BLaER1 treated with 17β-estradiol and CSF1 and Interleukin-3, amounts not matched to agents 10 nM and 100 nM (cell line): Measurements from ENCODE around the gene MAOA.
A peak's percentile ranks its signal among the peaks of the same experiment; 100 is the strongest.
"Not testable (repeated sequence)": the region's sequence is repeated elsewhere in the genome, so short reads cannot be mapped to it uniquely, and the experiment has no call there.

ENCODE experiments used
- H3K27ac ChIP-seq, 11 experiments: shearing (Covaris generic); formaldehyde crosslinking; 2 replicates each; pipeline ENCODE4 v1.8.1; 2022
- H3K27me3 ChIP-seq, 11 experiments: shearing (Covaris generic); formaldehyde crosslinking; 2 replicates each; pipeline ENCODE4 v1.8.1; 2022
- H3K36me3 ChIP-seq, 11 experiments: shearing (Covaris generic); formaldehyde crosslinking; 2 replicates each; pipeline ENCODE4 v1.8.1; 2022
- H3K4me1 ChIP-seq, 10 experiments: shearing (Covaris generic); formaldehyde crosslinking; 2 replicates each; pipeline ENCODE4 v1.8.1; 2022
- H3K4me2 ChIP-seq, 11 experiments: shearing (Covaris generic); formaldehyde crosslinking; 2 replicates each; pipeline ENCODE4 v1.8.1; 2022
- H3K4me3 ChIP-seq, 10 experiments: shearing (Covaris generic); formaldehyde crosslinking; 2 replicates each; pipeline ENCODE4 v1.8.1; 2022
- H3K9ac ChIP-seq, 11 experiments: shearing (Covaris generic); formaldehyde crosslinking; 2 replicates each; pipeline ENCODE4 v1.8.1; 2022
- H3K9me3 ChIP-seq, 11 experiments: shearing (Covaris generic); formaldehyde crosslinking; replicated peaks in 1 of 11; 2 replicates each; pipeline ENCODE4 v1.8.1; 2022
- H4K20me1 ChIP-seq, 11 experiments: shearing (Covaris generic); formaldehyde crosslinking; 2 replicates each; pipeline ENCODE4 v1.8.1; 2022
- Cebpa-rat ChIP-seq, 11 experiments: shearing (Covaris generic); IDR thresholded peaks; 2 replicates each; pipeline ENCODE4 v1.8.1; 2022

MAOA gene

GRCh38 chrX:43656005-43656494 is at the start of gene MAOA:
Gene MAOA (plus strand): TSS chrX:43656299. CDS start chrX:43656342, 43 bp downstream.
- Histone ChIP-seq H3K9me3 (peaks cover 15 to 29% (median 21%) of the 10 kb centered on the region in 11 experiments), H3K27me3 (peaks cover 44 to 72% (median 64%) of the 10 kb centered on the region in 11 experiments), H3K9ac (peak within 1 kb of the TSS; percentile 86 to 95 (median 90); a peak in 16 of 22 replicates), H3K27ac (peak within 1 kb of the TSS in 10 of 11 experiments; percentile 90 to 96 (median 94); a peak in 14 of 22 replicates), H4K20me1 (no peaks in the 10 kb centered on the region), H3K4me2 (peak within 1 kb of the TSS; percentile 49 to 84 (median 64)), H3K4me1 (peaks cover 0 to 5% (median 0%) of the 10 kb centered on the region in 10 experiments; a peak in 2 of 20 replicates), H3K36me3 (no peaks in the 10 kb centered on the region), H3K4me3 (peak within 1 kb of the TSS; percentile 47 to 66 (median 54))
- no peak for TF ChIP-seq Cebpa-rat (IDR thresholded peaks at IDR 0.05)

GRCh38 chrX:43612400-43612799 is 43.7 kb upstream of the MAOA start:
- Histone ChIP-seq H3K4me3 (no peak overlapping the region), H3K9ac (no peak overlapping the region), H3K4me1 (no peaks in the 10 kb centered on the region), H3K27ac (no peak overlapping the region), H4K20me1 (no peaks in the 10 kb centered on the region), H3K4me2 (no peak overlapping the region), H3K36me3 (no peaks in the 10 kb centered on the region), H3K9me3 (peaks cover 0 to 21% (median 8%) of the 10 kb centered on the region in 11 experiments; a peak in 5 of 22 replicates), H3K27me3 (peaks cover 83 to 100% (median 93%) of the 10 kb centered on the region in 11 experiments)
- no peak for TF ChIP-seq Cebpa-rat (IDR thresholded peaks at IDR 0.05)

- H3K36me3 ChIP-seq = no peaks in the 10 kb centered on the region
- no peak overlapping the region for H3K9ac ChIP-seq
- no peaks in the 10 kb centered on the region for H4K20me1 ChIP-seq
- peaks cover 79 to 97% (median 94%) of the 10 kb centered on the region in 11 experiments for H3K27me3 ChIP-seq
- H3K9me3 ChIP-seq = peaks cover 0 to 23% (median 8%) of the 10 kb centered on the region in 11 experiments; a peak in 6 of 22 replicates
- H3K4me1 ChIP-seq = no peaks in the 10 kb centered on the region
- no peak overlapping the region for H3K27ac ChIP-seq
- no peak overlapping the region for H3K4me2 ChIP-seq
- H3K4me3 ChIP-seq = no peak overlapping the region
- TF ChIP-seq Cebpa-rat (IDR thresholded peaks at IDR 0.05) = no peak
These were observed 40.4 kb upstream of the MAOA start for GRCh38 chrX:43615660-43616059.

GRCh38 chrX:43618366-43619205 is 37.5 kb upstream of the MAOA start:
- Histone ChIP-seq H3K27ac (no peak overlapping the region), H3K4me2 (no peak overlapping the region)
- TF ChIP-seq Cebpa-rat (IDR thresholded peaks at IDR 0.05) = no peak

GRCh38 chrX:43619861-43620260 is 36.2 kb upstream of the MAOA start:
- not testable (repeated sequence) for H3K4me1 ChIP-seq, H3K4me3 ChIP-seq, H3K36me3 ChIP-seq, H3K27ac ChIP-seq, H3K4me2 ChIP-seq, H3K9ac ChIP-seq, H4K20me1 ChIP-seq
- Histone ChIP-seq H3K9me3 (peaks cover 0 to 17% (median 8%) of the 10 kb centered on the region in 11 experiments; a peak in 6 of 22 replicates), H3K27me3 (peaks cover 69 to 94% (median 86%) of the 10 kb centered on the region in 11 experiments)

More at GRCh38 chrX:43618366-43619205, 37.5 kb upstream of the MAOA start:
- Histone ChIP-seq H3K27me3 (peaks cover 69 to 94% (median 86%) of the 10 kb centered on the region in 11 experiments), H3K4me3 (no peak overlapping the region), H3K9ac (no peak overlapping the region), H3K4me1 (no peaks in the 10 kb centered on the region), H3K36me3 (no peaks in the 10 kb centered on the region), H4K20me1 (no peaks in the 10 kb centered on the region), H3K9me3 (peaks cover 0 to 21% (median 8%) of the 10 kb centered on the region in 11 experiments; a peak in 6 of 22 replicates)

- no peaks in the 10 kb centered on the region for H3K4me1 ChIP-seq
- no peak overlapping the region for H3K9ac ChIP-seq
- no peak overlapping the region for H3K27ac ChIP-seq
- TF ChIP-seq Cebpa-rat (IDR thresholded peaks at IDR 0.05) = no peak
- H4K20me1 ChIP-seq = no peaks in the 10 kb centered on the region
- H3K4me3 ChIP-seq = no peak overlapping the region
- no peaks in the 10 kb centered on the region for H3K9me3 ChIP-seq
- no peaks in the 10 kb centered on the region for H3K36me3 ChIP-seq
- peaks cover 70 to 100% (median 92%) of the 10 kb centered on the region in 11 experiments for H3K27me3 ChIP-seq
- no peak overlapping the region for H3K4me2 ChIP-seq
These were observed 29.0 kb upstream of the MAOA start for GRCh38 chrX:43627147-43627546.

- Histone ChIP-seq H3K36me3 (no peaks in the 10 kb centered on the region), H3K27me3 (peaks cover 70 to 100% (median 92%) of the 10 kb centered on the region in 11 experiments), H3K4me3 (no peak overlapping the region), H3K9me3 (no peaks in the 10 kb centered on the region), H4K20me1 (no peaks in the 10 kb centered on the region), H3K4me2 (no peak overlapping the region), H3K4me1 (no peaks in the 10 kb centered on the region), H3K27ac (no peak overlapping the region), H3K9ac (no peak overlapping the region)
- no peak for TF ChIP-seq Cebpa-rat (IDR thresholded peaks at IDR 0.05)
These were observed 28.4 kb upstream of the MAOA start for GRCh38 chrX:43627669-43628068.

GRCh38 chrX:43629229-43629628 is 26.9 kb upstream of the MAOA start:
- Histone ChIP-seq H3K27me3 (peaks cover 75 to 100% (median 93%) of the 10 kb centered on the region in 11 experiments), H3K36me3 (no peaks in the 10 kb centered on the region), H3K9me3 (no peaks in the 10 kb centered on the region), H3K4me1 (no peaks in the 10 kb centered on the region), H4K20me1 (no peaks in the 10 kb centered on the region), H3K27ac (no peak overlapping the region), H3K9ac (no peak overlapping the region), H3K4me3 (no peak overlapping the region), H3K4me2 (no peak overlapping the region)
- TF ChIP-seq Cebpa-rat (IDR thresholded peaks at IDR 0.05) = no peak

GRCh38 chrX:43631841-43632240 is 24.3 kb upstream of the MAOA start:
- no peaks in the 10 kb centered on the region for H3K9me3 ChIP-seq
- no peaks in the 10 kb centered on the region for H3K4me1 ChIP-seq
- H3K36me3 ChIP-seq = no peaks in the 10 kb centered on the region
- no peak overlapping the region for H3K4me3 ChIP-seq
- H3K4me2 ChIP-seq = no peak overlapping the region
- H3K9ac ChIP-seq = no peak overlapping the region
- no peak for TF ChIP-seq Cebpa-rat (IDR thresholded peaks at IDR 0.05)
- H3K27ac ChIP-seq = no peak overlapping the region
- H3K27me3 ChIP-seq = peaks cover 83 to 100% (median 94%) of the 10 kb centered on the region in 11 experiments
- H4K20me1 ChIP-seq = no peaks in the 10 kb centered on the region
